Measurements from ENCODE around the gene SEPTIN12.

SEPTIN12 gene

GRCh38 chr16:4736546-4736945, 51.6 kb downstream of the SEPTIN12 start:
- Histone ChIP-seq H4K20me1 (ENCODE audit: insufficient read depth, low read length) (no peaks in the 10 kb centered on the region), H3K9me3 (ENCODE audit: insufficient read depth, low read length, severe bottlenecking) (no peaks in the 10 kb centered on the region), H3K9ac (ENCODE audit: low read depth, low read length) (no peak overlapping the region), H3K4me3 (ENCODE audit: low read depth in 1 of 2, low read length in 2 of 2) (no peak overlapping the region), H3K27me3 (ENCODE audit: insufficient read depth, low read length, poor library complexity) (no peaks in the 10 kb centered on the region), H2AFZ (ENCODE audit: low read depth, low read length) (no peak overlapping the region), H3K4me1 (ENCODE audit: insufficient read depth, low read length) (peaks cover 32% of the 10 kb centered on the region), H3K4me2 (ENCODE audit: insufficient read depth, low read length) (no peak overlapping the region), H3K27ac (ENCODE audit: low read length) (no peak overlapping the region), H3K36me3 (ENCODE audit: insufficient read depth, low read length) (0 out of 2 replicates have a peak, but pooled peaks cover 3% of the 10 kb centered on the region), H3K79me2 (ENCODE audit: insufficient read depth, low read length) (peaks cover 21% of the 10 kb centered on the region)
- DNase-seq (no peak), ATAC-seq (ENCODE audit: insufficient read depth, low read depth) (no peak)
- TF ChIP-seq CTCF (IDR thresholded peaks at IDR 0.05; ENCODE audit: borderline replicate concordance, extremely low read depth, low read length, poor library complexity, severe bottlenecking) (no peak), EZH2 (IDR thresholded peaks at IDR 0.05; ENCODE audit: borderline replicate concordance, low read depth, low read length, severe bottlenecking) (no peak)

GRCh38 chr16:4734730-4735535, 53.2 kb downstream of the SEPTIN12 start:
- Histone ChIP-seq H3K27me3 (ENCODE audit: insufficient read depth, low read length, poor library complexity) (no peaks in the 10 kb centered on the region), H4K20me1 (ENCODE audit: insufficient read depth, low read length) (no peaks in the 10 kb centered on the region), H3K9me3 (ENCODE audit: insufficient read depth, low read length, severe bottlenecking) (no peaks in the 10 kb centered on the region), H3K79me2 (ENCODE audit: insufficient read depth, low read length) (peaks cover 22% of the 10 kb centered on the region), H3K4me1 (ENCODE audit: insufficient read depth, low read length) (peaks cover 32% of the 10 kb centered on the region), H3K27ac (ENCODE audit: low read length) (peak overlapping the region; percentile 81), H3K4me2 (ENCODE audit: insufficient read depth, low read length) (peak overlapping the region; percentile 99), H3K4me3 (ENCODE audit: low read depth in 1 of 2, low read length in 2 of 2) (peak overlapping the region; percentile 89 to 94), H3K9ac (ENCODE audit: low read depth, low read length) (peak overlapping the region; percentile 85), H2AFZ (ENCODE audit: low read depth, low read length) (peak overlapping the region; percentile 97), H3K36me3 (ENCODE audit: insufficient read depth, low read length) (peaks cover 7% of the 10 kb centered on the region; the same call in 1 of the 2 replicates)
- TF ChIP-seq CTCF (IDR thresholded peaks at IDR 0.05; ENCODE audit: borderline replicate concordance, extremely low read depth, low read length, poor library complexity, severe bottlenecking): no peak
- no peak for TF ChIP-seq EZH2 (IDR thresholded peaks at IDR 0.05; ENCODE audit: borderline replicate concordance, low read depth, low read length, severe bottlenecking)
- peak; percentile 83 for ATAC-seq (ENCODE audit: insufficient read depth, low read depth)
- peak; percentile 96 for DNase-seq

- peak; percentile 85 for DNase-seq
- Histone ChIP-seq H2AFZ (ENCODE audit: low read depth, low read length) (peak within 1 kb of the TSS; percentile 97), H3K9ac (ENCODE audit: low read depth, low read length) (peak within 1 kb of the TSS; percentile 85), H3K79me2 (ENCODE audit: insufficient read depth, low read length) (peaks cover 22% of the 10 kb centered on the region), H3K9me3 (ENCODE audit: insufficient read depth, low read length, severe bottlenecking) (no peaks in the 10 kb centered on the region), H3K4me2 (ENCODE audit: insufficient read depth, low read length) (peak within 1 kb of the TSS; percentile 99), H3K36me3 (ENCODE audit: insufficient read depth, low read length) (peaks cover 11% of the 10 kb centered on the region; the same call in 1 of the 2 replicates), H4K20me1 (ENCODE audit: insufficient read depth, low read length) (no peaks in the 10 kb centered on the region), H3K27me3 (ENCODE audit: insufficient read depth, low read length, poor library complexity) (no peaks in the 10 kb centered on the region), H3K4me1 (ENCODE audit: insufficient read depth, low read length) (peaks cover 32% of the 10 kb centered on the region), H3K4me3 (ENCODE audit: low read depth in 1 of 2, low read length in 2 of 2) (peak within 1 kb of the TSS; percentile 89 to 94), H3K27ac (ENCODE audit: low read length) (peak within 1 kb of the TSS; percentile 81)
- TF ChIP-seq CTCF (IDR thresholded peaks at IDR 0.05; ENCODE audit: borderline replicate concordance, extremely low read depth, low read length, poor library complexity, severe bottlenecking) (no peak), EZH2 (IDR thresholded peaks at IDR 0.05; ENCODE audit: borderline replicate concordance, low read depth, low read length, severe bottlenecking) (no peak)
- ATAC-seq (ENCODE audit: insufficient read depth, low read depth): peak; percentile 78
Observed at GRCh38 chr16:4734063-4734729, 53.9 kb downstream of the SEPTIN12 start, which contains the start of the genes ANKS3 and DNAAF8. Gene ANKS3 (minus strand): TSS chr16:4734271. CDS start chr16:4730149, 4,122 bp downstream. Gene DNAAF8 (plus strand): TSS chr16:4734537. CDS start chr16:4736515, 1,978 bp downstream.
